Adrenal gland (tissue), 12 donors: ENCODE results near the gene KIAA1755. TPM values are rescaled to one million over a fixed set of nuclear protein-coding genes. Genes with fewer than 3 reads are reported as not detected.

Source experiments
- DNase-seq, 7 donors: peaks; one replicate each; pipeline ENCODE4 v3.0.0-alpha.2; 2019 to 2020
- H3K27ac ChIP-seq, 5 donors: fragments of 200-600 bp; sonication (generic) in 4 of 5; 1 replicate in 3 of 5; 2 replicates in 2 of 5; pipeline versions ENCODE4 v1.5.1 to v1.8.0; 2016 to 2020; ENCODE audit warnings: mild to moderate bottlenecking in 1 of 5
- H3K27me3 ChIP-seq: fragments of 200-600 bp; 2 replicates; pipeline ENCODE4 v1.8.0; 2021
- H3K36me3 ChIP-seq, 2 donors: fragments of 200-600 bp; replicated peaks in 1 of 2; 1 replicate in 1 of 2; 2 replicates in 1 of 2; pipeline versions ENCODE4 v1.5.1 to v1.8.0; 2018 to 2022
- H3K4me1 ChIP-seq, 2 donors: fragments of 200-600 bp; replicated peaks in 1 of 2; 1 replicate in 1 of 2; 2 replicates in 1 of 2; pipeline versions ENCODE4 v1.5.1 to v1.8.0; 2018 to 2021
- H3K4me3 ChIP-seq, 4 donors: fragments of 200-600 bp; sonication (generic) in 3 of 4; one replicate each; pipeline ENCODE4 v1.5.1; 2016 to 2018
- H3K9me3 ChIP-seq, 3 donors: fragments of 200-600 bp; sonication (generic) in 1 of 3; replicated peaks in 1 of 3; 1 replicate in 2 of 3; 2 replicates in 1 of 3; pipeline versions ENCODE4 v1.5.1 to v1.8.0; 2016 to 2021
- POLR2A ChIP-seq, 2 donors: fragments of 450-650 bp; IDR thresholded peaks; one replicate each; pipeline ENCODE4 v1.6.1; 2017; ENCODE audit warnings: antibody characterized with exemption in 2 of 2, mild to moderate bottlenecking in 2 of 2, moderate library complexity in 1 of 2
- WGBS, 4 donors: extraction: QIAGEN DNeasy Blood & Tissue Kit in 2 of 4; methylation state at CpG; one replicate each; pipeline versions ENCODE4 v1.1.5 to v1.1.7; 2013 to 2017; 5-methylcytosine and 5-hydroxymethylcytosine counted together
- intact Hi-C, 2 donors: fragments of 100-400 bp; cut with DNase I; formaldehyde crosslinking; loops; one replicate each; pipeline versions ENCODE4 v1.14.1 to v1.15.0; 2022 to 2023
- polyA plus RNA-seq, 3 donors: library from polyadenylated mRNA; stranded (reverse); fragments of 200-250 nt in 2 of 3; fragments of 350-450 nt in 1 of 3; fragmentation: Illumina TruSeq in 1 of 3; extraction: RNeasy Lipid Tissue Mini Kit (QIAGEN cat#74804) in 1 of 3; gene quantifications; one replicate each; pipeline ENCODE4 v1.2.3, GENCODE V29; 2013 to 2014
- total RNA-seq, 9 donors: library from RNA; depleted of rRNA in 4 of 9; stranded (reverse); fragments of >200 nt in 4 of 9; fragments of 120-200 nt in 1 of 9; fragmentation: NEBNext Ultra II Directional in 1 of 9; extraction: Animal tissue kit (Norgen Biotek cat#: 25700) in 1 of 9; gene quantifications; one replicate each; pipeline versions ENCODE4 v1.1.0 to v1.2.4, GENCODE V29; 2013 to 2023
- TF ChIP-seq, protein P1 (sequence below), 6 experiments: fragments of 450-650 bp in 4 of 6; fragments of 200-600 bp in 2 of 6; sonication (generic) in 1 of 6; IDR thresholded peaks; 1 replicate in 5 of 6; 2 replicates in 1 of 6; pipeline versions ENCODE4 v1.5.1 to v1.8.0; 2016 to 2021; ENCODE audit warnings: antibody characterized with exemption in 6 of 6, mild to moderate bottlenecking in 2 of 6, moderate library complexity in 1 of 6
- donor health status: healthy with polysubstance abuse.
- donor health status: Bipolar disorder and iron deficiency.
- donor health status: DM: yes; HTN: yes; CAD: no.
- donor health status: DM: no; HTN: no; CAD: no.
- donor health status: DM: no; HTN: no; CAD: no.
- donor health status: DM: yes; HTN: yes; CAD: no.

Gene KIAA1755
- total and polyA plus RNA-seq, 12 donors: 0.42 to 8.0 (median 2.0) TPM

DNA sequence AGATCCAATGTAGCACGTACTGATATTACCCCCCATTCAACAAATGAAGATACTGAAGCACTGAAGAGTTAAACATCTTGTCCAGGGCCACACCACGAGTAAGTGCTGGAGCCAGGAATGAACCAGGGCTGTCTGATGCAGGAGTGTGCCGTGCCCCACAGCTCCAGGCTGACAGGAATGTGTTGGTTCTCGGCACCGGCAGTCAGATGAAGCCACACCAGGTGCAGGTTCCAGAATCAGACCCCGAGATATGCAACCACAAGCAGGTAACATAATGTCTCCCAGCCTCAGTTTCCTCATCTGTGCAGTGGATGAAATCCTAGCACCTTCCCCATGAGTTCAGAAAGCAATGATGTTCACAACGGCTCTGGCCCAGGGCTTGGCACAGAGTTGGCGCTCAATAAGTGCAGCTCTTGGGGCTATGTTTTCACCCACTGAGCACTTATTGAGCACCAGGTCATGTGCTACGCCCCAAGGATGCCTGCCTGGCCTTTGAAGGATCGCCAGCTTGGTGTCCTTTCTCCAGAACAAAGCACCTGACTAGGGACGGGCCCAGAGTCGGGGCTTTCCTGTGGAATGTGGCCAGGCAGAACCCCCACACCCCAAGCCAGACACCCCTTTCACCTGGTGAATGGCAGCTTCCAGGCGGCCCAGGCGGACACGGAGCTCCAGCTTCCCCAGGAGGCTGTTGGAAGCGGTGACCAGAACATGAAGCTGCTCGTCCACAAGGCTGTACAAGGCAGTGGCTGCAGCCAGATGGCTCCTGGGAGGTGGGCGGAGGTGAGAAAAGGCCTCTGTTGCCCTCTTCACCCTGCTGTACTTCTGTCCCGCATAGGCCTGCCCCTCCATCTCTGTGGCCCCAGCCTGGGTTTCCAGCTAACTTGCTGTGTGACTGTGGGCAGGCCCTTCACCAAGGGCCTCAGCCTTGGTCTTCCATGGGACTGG lies 41.3 kb downstream of the KIAA1755 start:
- Histone ChIP-seq H3K27me3 (no peaks in the 10 kb centered on the region), H3K36me3 (no peaks in the 10 kb centered on the region), H3K9me3 (no peaks in the 10 kb centered on the region), H3K4me1 (no peaks in the 10 kb centered on the region), H3K27ac (no peak overlapping the region), H3K4me3 (no peak overlapping the region)
- DNase-seq: no peak
- intact Hi-C loops: loop anchor here in 1 of 2 donors (5.0 kb wide), 1 partner anchor 157 kb away; no protein-coding TSS in a partner anchor
- 87 to 91% (median 90%) methylated on average over 12 to 19 of the region's 19 CpGs for WGBS, 4 donors
- no peak for TF ChIP-seq POLR2A (IDR thresholded peaks at IDR 0.05)

DNA sequence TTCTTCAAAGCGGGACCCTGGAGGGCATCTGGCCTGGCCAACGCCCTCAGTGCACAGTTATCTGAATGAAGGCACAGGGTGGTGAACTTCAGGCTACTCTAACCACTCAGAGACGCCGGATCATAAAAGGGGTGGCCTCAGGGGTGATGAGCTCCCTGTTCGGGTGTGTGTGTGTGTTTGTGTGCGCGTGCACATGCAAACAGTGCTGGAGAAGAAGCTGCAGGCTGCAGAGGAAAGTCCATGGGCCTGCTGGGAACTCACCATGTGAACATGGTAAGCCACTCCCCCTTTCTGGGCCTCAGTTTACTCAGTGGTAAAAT lies 42.0 kb downstream of the KIAA1755 start:
- Histone ChIP-seq H3K27me3 (no peaks in the 10 kb centered on the region), H3K9me3 (no peaks in the 10 kb centered on the region), H3K4me1 (no peaks in the 10 kb centered on the region), H3K4me3 (no peak overlapping the region), H3K36me3 (no peaks in the 10 kb centered on the region), H3K27ac (no peak overlapping the region)
- intact Hi-C loops: loop anchor here in 1 of 2 donors (5.0 kb wide), 1 partner anchor 156 kb away; no protein-coding TSS in a partner anchor
- no peak for DNase-seq
- TF ChIP-seq POLR2A (IDR thresholded peaks at IDR 0.05): no peak
- TF ChIP-seq, protein P1, sequence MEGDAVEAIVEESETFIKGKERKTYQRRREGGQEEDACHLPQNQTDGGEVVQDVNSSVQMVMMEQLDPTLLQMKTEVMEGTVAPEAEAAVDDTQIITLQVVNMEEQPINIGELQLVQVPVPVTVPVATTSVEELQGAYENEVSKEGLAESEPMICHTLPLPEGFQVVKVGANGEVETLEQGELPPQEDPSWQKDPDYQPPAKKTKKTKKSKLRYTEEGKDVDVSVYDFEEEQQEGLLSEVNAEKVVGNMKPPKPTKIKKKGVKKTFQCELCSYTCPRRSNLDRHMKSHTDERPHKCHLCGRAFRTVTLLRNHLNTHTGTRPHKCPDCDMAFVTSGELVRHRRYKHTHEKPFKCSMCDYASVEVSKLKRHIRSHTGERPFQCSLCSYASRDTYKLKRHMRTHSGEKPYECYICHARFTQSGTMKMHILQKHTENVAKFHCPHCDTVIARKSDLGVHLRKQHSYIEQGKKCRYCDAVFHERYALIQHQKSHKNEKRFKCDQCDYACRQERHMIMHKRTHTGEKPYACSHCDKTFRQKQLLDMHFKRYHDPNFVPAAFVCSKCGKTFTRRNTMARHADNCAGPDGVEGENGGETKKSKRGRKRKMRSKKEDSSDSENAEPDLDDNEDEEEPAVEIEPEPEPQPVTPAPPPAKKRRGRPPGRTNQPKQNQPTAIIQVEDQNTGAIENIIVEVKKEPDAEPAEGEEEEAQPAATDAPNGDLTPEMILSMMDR (IDR thresholded peaks at IDR 0.05): no peak
- WGBS, 4 donors: 89 to 95% (median 94%) methylated on average over 5 to 7 of the region's 7 CpGs

DNA sequence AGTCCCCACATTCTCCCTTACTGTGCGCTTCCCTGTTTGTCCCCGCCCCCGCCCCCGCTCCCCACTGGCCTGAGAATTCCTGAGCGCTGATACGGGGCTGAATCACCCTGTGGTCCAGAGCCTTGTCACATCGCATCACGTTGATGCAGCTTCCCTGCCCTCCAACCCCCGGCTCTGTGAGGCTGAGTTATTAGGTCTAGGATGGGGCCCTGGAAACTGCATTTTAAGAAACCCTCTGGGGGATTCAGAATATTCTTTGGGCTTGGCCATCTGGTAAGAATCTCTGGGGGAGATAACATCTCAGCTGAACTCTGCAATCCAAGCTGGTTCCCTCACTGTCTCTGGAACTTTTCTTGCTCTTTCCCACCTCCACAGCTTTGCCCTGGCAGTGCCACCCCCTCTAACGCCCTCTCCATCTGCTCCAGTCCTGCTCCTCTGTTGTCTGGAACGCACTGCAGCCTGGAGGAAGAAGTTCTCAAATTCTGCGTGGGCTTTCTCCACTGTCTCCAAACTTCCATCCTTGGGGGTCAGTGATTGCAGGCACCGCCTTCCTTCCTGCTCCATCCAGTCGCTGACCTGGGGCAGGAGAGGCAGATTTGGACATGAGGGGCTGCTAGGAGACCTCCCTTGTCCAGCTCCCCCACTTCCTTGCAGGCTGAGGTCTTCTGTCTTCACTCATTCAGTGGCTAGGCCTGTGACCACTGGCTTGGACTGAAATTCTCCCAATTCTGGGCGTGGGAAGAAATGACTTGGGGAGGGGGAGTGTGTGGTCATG lies 42.6 kb downstream of the KIAA1755 start:
- H3K4me1 ChIP-seq: no peaks in the 10 kb centered on the region
- H3K9me3 ChIP-seq: no peaks in the 10 kb centered on the region
- H3K4me3 ChIP-seq: no peak overlapping the region
- no peaks in the 10 kb centered on the region for H3K27me3 ChIP-seq
- WGBS, 4 donors: 50 to 74% (median 67%) methylated on average over 14 to 15 of the region's 15 CpGs
- H3K36me3 ChIP-seq: no peaks in the 10 kb centered on the region
- H3K27ac ChIP-seq: no peak overlapping the region
- TF ChIP-seq POLR2A (IDR thresholded peaks at IDR 0.05): no peak
- TF ChIP-seq, protein P1 (IDR thresholded peaks at IDR 0.05): no peak
- DNase-seq: peak in 5 of 7 donors; percentile 41 to 64 (median 50)
- intact Hi-C loops: loop anchor here in 1 of 2 donors (5.0 kb wide), 1 partner anchor 156 kb away; no protein-coding TSS in a partner anchor

DNA sequence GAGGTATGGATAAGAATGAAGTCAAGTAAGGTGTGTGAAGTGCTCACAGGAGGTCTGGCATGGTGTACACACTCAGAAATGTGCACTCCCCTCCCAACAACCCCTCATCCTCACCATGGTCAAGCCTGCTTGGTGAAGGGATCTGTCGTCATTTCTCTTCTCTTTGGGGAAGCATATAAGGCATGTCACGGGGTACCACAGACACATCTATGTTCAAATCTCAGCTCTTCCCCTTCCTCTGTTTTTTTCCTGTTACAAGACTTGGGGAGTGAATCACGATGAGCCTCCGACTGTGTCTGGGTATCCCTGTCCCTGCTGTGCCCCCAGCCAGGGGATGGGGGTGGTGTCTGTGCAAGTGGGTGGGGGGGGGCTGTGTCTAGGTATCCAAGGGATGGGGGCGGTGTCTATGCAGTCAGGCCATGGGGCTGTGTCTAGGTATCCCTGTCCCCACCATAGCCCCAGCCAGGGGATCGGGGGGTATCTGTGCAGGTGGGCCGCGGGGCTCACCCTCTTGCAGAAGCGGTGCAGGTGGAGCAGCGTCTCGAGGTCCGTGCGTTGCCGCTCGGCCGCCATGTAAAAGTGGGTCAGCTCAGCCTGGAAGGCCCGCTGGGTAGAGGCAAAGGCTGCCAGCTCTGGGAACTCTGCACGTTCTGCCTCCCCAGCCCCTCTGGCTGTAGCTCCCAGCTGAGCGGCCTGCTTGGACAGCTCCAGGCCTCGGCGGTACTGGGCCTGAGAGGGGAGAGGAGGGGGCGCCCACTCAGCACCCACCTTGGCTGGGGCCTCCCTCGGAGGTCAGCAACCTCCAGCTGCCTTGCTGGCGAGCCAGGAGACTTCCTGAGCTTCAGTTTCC lies 43.6 kb downstream of the KIAA1755 start:
- intact Hi-C loops: loop anchor here in 1 of 2 donors (5.0 kb wide), 1 partner anchor 155 kb away; no protein-coding TSS in a partner anchor
- no peaks in the 10 kb centered on the region for H3K36me3 ChIP-seq
- H3K9me3 ChIP-seq: no peaks in the 10 kb centered on the region
- H3K27ac ChIP-seq: no peak overlapping the region
- no peak for TF ChIP-seq POLR2A (IDR thresholded peaks at IDR 0.05)
- TF ChIP-seq, protein P1 (IDR thresholded peaks at IDR 0.05): no peak
- WGBS, 4 donors: 90 to 93% (median 91%) methylated on average over 5 to 24 of the region's 24 CpGs
- H3K4me1 ChIP-seq: no peaks in the 10 kb centered on the region
- H3K4me3 ChIP-seq: no peak overlapping the region
- H3K27me3 ChIP-seq: no peaks in the 10 kb centered on the region
- DNase-seq: no peak
